H1 (cell line): ENCODE data around the gene UFSP2. TPM values are rescaled to one million over a fixed set of nuclear protein-coding genes. Genes with fewer than 3 reads are reported as not detected.

Source experiments
- CTCF ChIA-PET: fragments of 300-600 bp; sonication (Branson Sonifier 250); formaldehyde crosslinking; loops from one replicate; lab custom pipeline; 2021; ENCODE audit not compliant: partially characterized antibody; lab: Charles Lee
- POLR2A ChIA-PET: fragments of 300-600 bp; sonication (Branson Sonifier 250); formaldehyde crosslinking; loops from one replicate; lab custom pipeline; 2021; ENCODE audit warnings: inconsistent platforms; ENCODE audit not compliant: partially characterized antibody; lab: Charles Lee
- DNase-seq, 2 experiments: peaks; one replicate each; pipeline versions ENCODE4 v3.0.0 to v3.0.0-alpha.2; 2010 to 2022; ENCODE audit warnings: low spot score in 2 of 2, low read depth in 1 of 2, mixed read lengths in 1 of 2
- FAIRE-seq: peaks from 2 replicates; lab custom pipeline; 2011; peaks lifted over from hg19 to GRCh38; lab: Jason Lieb, UNC
- H2AFZ ChIP-seq: 2 replicates; pipeline ENCODE4 v1.8.1; 2012; ENCODE audit warnings: low read length, inconsistent platforms
- H2AK5ac ChIP-seq: 2 replicates; pipeline ENCODE4 v1.6.1; 2013; ENCODE audit warnings: low read depth, low read length
- H2BK120ac ChIP-seq: replicated peaks from 2 replicates; pipeline ENCODE3; 2013; ENCODE audit warnings: low read depth, low read length, inconsistent platforms
- H2BK12ac ChIP-seq: 2 replicates; pipeline ENCODE4 v1.6.1; 2013; ENCODE audit warnings: low read depth, low read length
- H2BK15ac ChIP-seq: 2 replicates; pipeline ENCODE4 v1.6.1; 2013; ENCODE audit warnings: low read length
- H2BK20ac ChIP-seq: 2 replicates; pipeline ENCODE4 v1.6.1; 2013; ENCODE audit warnings: low read length
- H2BK5ac ChIP-seq: 2 replicates; pipeline ENCODE4 v1.6.1; 2013; ENCODE audit warnings: low read depth, low read length
- H3K14ac ChIP-seq: 2 replicates; pipeline ENCODE4 v1.6.1; 2013; ENCODE audit warnings: inconsistent platforms; ENCODE audit not compliant: insufficient read length
- H3K18ac ChIP-seq: 2 replicates; pipeline ENCODE4 v1.6.1; 2013; ENCODE audit warnings: low read length; ENCODE audit errors: extremely low read depth
- H3K23ac ChIP-seq: 2 replicates; pipeline ENCODE4 v1.6.1; 2013; ENCODE audit warnings: inconsistent platforms; ENCODE audit not compliant: insufficient read length
- H3K23me2 ChIP-seq: 2 replicates; pipeline ENCODE4 v1.6.1; 2013; ENCODE audit warnings: low read depth, low read length
- H3K27ac ChIP-seq: 2 replicates; pipeline ENCODE4 v1.6.1; 2011; ENCODE audit warnings: low read depth, low read length, inconsistent platforms
- H3K27me3 ChIP-seq, 4 experiments: replicated peaks in 1 of 4; 1 replicate in 1 of 4; 2 replicates in 3 of 4; pipeline versions ENCODE4 v1.6.1 to v1.8.1; 2011 to 2013; ENCODE audit warnings: low read length in 3 of 4, mild to moderate bottlenecking in 3 of 4, inconsistent platforms in 2 of 4, mixed read lengths in 2 of 4, moderate library complexity in 1 of 4; ENCODE audit not compliant: control insufficient read depth in 3 of 4, insufficient read depth in 3 of 4; ENCODE audit errors: extremely low read depth in 1 of 4
- H3K36me3 ChIP-seq, 4 experiments: 2 replicates each; pipeline versions ENCODE4 v1.6.1 to v1.8.1; 2011 to 2013; ENCODE audit warnings: mild to moderate bottlenecking in 4 of 4, low read length in 3 of 4, moderate library complexity in 2 of 4, control low read depth in 1 of 4, inconsistent platforms in 1 of 4; ENCODE audit not compliant: insufficient read depth in 4 of 4, control insufficient read depth in 2 of 4
- H3K4ac ChIP-seq: replicated peaks from 2 replicates; pipeline ENCODE3; 2013; ENCODE audit warnings: low read length, low read depth, mixed read lengths, inconsistent platforms; ENCODE audit not compliant: insufficient read length
- H3K4me1 ChIP-seq, 4 experiments: replicated peaks in 1 of 4; 1 replicate in 1 of 4; 2 replicates in 3 of 4; pipeline versions ENCODE4 v1.6.1 to v1.8.1; 2011 to 2013; ENCODE audit warnings: low read length in 3 of 4, inconsistent platforms in 2 of 4, mixed read lengths in 1 of 4; ENCODE audit not compliant: insufficient read depth in 4 of 4, control insufficient read depth in 3 of 4
- H3K4me2 ChIP-seq, 2 experiments: 2 replicates each; pipeline versions ENCODE4 v1.6.1 to v1.8.1; 2011 to 2013; ENCODE audit warnings: low read depth in 2 of 2, low read length in 2 of 2, control low read depth in 1 of 2, inconsistent platforms in 1 of 2, mild to moderate bottlenecking in 1 of 2; ENCODE audit not compliant: insufficient read depth in 1 of 2
- H3K4me3 ChIP-seq, 4 experiments: fragments of 200-600, 300-600 bp in 1 of 4; sonication (generic), shearing (Covaris generic), sonication (Bioruptor Twin) in 1 of 4; 2 replicates each; pipeline versions ENCODE4 v1.5.1 to v1.8.1; 2011 to 2016; ENCODE audit warnings: low read length in 4 of 4, low read depth in 3 of 4, control low read depth in 2 of 4, inconsistent platforms in 2 of 4, mild to moderate bottlenecking in 2 of 4, mixed read lengths in 1 of 4, moderate library complexity in 1 of 4; ENCODE audit not compliant: insufficient read depth in 2 of 4; ENCODE audit errors: extremely low read depth in 1 of 4
- H3K56ac ChIP-seq: replicated peaks from 2 replicates; pipeline ENCODE3; 2013; ENCODE audit warnings: low read depth, mild to moderate bottlenecking, mixed read lengths, low read length, inconsistent platforms; ENCODE audit not compliant: insufficient read length
- H3K79me1 ChIP-seq: 2 replicates; pipeline ENCODE4 v1.6.1; 2013; ENCODE audit warnings: low read depth, low read length, control low read depth
- H3K79me2 ChIP-seq, 2 experiments: 2 replicates each; pipeline versions ENCODE4 v1.6.1 to v1.8.1; 2012 to 2013; ENCODE audit warnings: low read length in 2 of 2, mild to moderate bottlenecking in 2 of 2, inconsistent platforms in 1 of 2; ENCODE audit not compliant: insufficient read depth in 2 of 2, control insufficient read depth in 1 of 2
- H3K9ac ChIP-seq, 4 experiments: replicated peaks in 1 of 4; 1 replicate in 1 of 4; 2 replicates in 3 of 4; pipeline versions ENCODE4 v1.6.1 to v1.8.1; 2011 to 2013; ENCODE audit warnings: low read depth in 3 of 4, low read length in 3 of 4, control low read depth in 2 of 4, mild to moderate bottlenecking in 2 of 4, moderate library complexity in 2 of 4, inconsistent platforms in 1 of 4; ENCODE audit errors: extremely low read depth in 1 of 4
- H3K9me3 ChIP-seq, 2 experiments: 2 replicates each; pipeline versions ENCODE4 v1.6.1 to v1.8.1; 2012 to 2013; ENCODE audit warnings: mild to moderate bottlenecking in 2 of 2, moderate library complexity in 2 of 2, control low read depth in 1 of 2, inconsistent platforms in 1 of 2, low read depth in 1 of 2, low read length in 1 of 2, mixed read lengths in 1 of 2; ENCODE audit not compliant: insufficient read depth in 2 of 2
- H4K20me1 ChIP-seq, 2 experiments: replicated peaks in 1 of 2; 2 replicates each; pipeline versions ENCODE3 to v1.8.1; 2011 to 2013; ENCODE audit warnings: inconsistent platforms in 2 of 2, low read length in 2 of 2, mild to moderate bottlenecking in 1 of 2; ENCODE audit not compliant: insufficient read depth in 2 of 2, control insufficient read depth in 1 of 2
- H4K5ac ChIP-seq: 2 replicates; pipeline ENCODE4 v1.6.1; 2013; ENCODE audit warnings: low read length, low read depth, mixed read lengths, inconsistent platforms; ENCODE audit not compliant: insufficient read length
- H4K8ac ChIP-seq: 2 replicates; pipeline ENCODE4 v1.8.0; 2013; ENCODE audit warnings: mild to moderate bottlenecking, moderate library complexity, low read length, inconsistent platforms; ENCODE audit not compliant: insufficient read depth; ENCODE audit errors: extremely low read depth
- H4K91ac ChIP-seq: replicated peaks from 2 replicates; pipeline ENCODE3; 2013; ENCODE audit warnings: low read length, mixed read lengths, inconsistent platforms; ENCODE audit not compliant: insufficient read length
- ASH2L ChIP-seq: fragments of 200-600, 300-600 bp; sonication (generic); IDR thresholded peaks from one replicate; pipeline ENCODE4 v1.7.1; 2017; ENCODE audit warnings: low read length
- CBX8 ChIP-seq: fragments of 300-800, 300-1000 bp; sonication (generic); IDR thresholded peaks from 2 replicates; pipeline ENCODE4 v1.7.1; 2016; ENCODE audit warnings: low read depth, low read length, borderline replicate concordance
- CTBP2 ChIP-seq: IDR thresholded peaks from 2 replicates; pipeline ENCODE4 v1.7.0; 2011; ENCODE audit warnings: borderline replicate concordance, mild to moderate bottlenecking, moderate library complexity, mixed read lengths, low read length; ENCODE audit not compliant: insufficient read depth, insufficient read length
- EGR1 ChIP-seq: IDR thresholded peaks from 2 replicates; pipeline ENCODE4 v1.6.1; 2011; ENCODE audit warnings: low read depth, low read length, borderline replicate concordance
- FOSL1 ChIP-seq: IDR thresholded peaks from 2 replicates; pipeline ENCODE4 v1.6.1; 2011; ENCODE audit warnings: mild to moderate bottlenecking, low read depth, low read length, moderate library complexity; ENCODE audit not compliant: insufficient read depth
- HDAC6 ChIP-seq: IDR thresholded peaks from one replicate; pipeline ENCODE4 v1.7.1; 2012; ENCODE audit warnings: low read depth, mild to moderate bottlenecking, inconsistent platforms, low read length, moderate library complexity
- MAFK ChIP-seq: IDR thresholded peaks from 2 replicates; pipeline ENCODE4 v1.6.1; 2012; ENCODE audit warnings: low read depth, mild to moderate bottlenecking, improper control_type of control experiment, low read length
- SIRT6 ChIP-seq: IDR thresholded peaks from one replicate; pipeline ENCODE4 v1.7.1; 2012; ENCODE audit warnings: low read length, inconsistent platforms
- WGBS, 2 experiments: shearing (Covaris generic) in 1 of 2; methylation state at CpG; one replicate each; pipeline versions ENCODE4 v1.1.6 to v1.1.7; 2013 to 2015; ENCODE audit warnings: low lambda C conversion rate in 2 of 2, mixed read lengths in 2 of 2, inconsistent platforms in 1 of 2, low coverage in 1 of 2, missing lambda C conversion rate in 1 of 2; ENCODE audit not compliant: insufficient replicate concordance in 2 of 2, insufficient coverage in 1 of 2, insufficient read length in 1 of 2; ENCODE audit errors: extremely low coverage in 1 of 2, missing lambda C conversion rate in 1 of 2; 5-methylcytosine and 5-hydroxymethylcytosine counted together
- polyA plus RNA-seq, 7 experiments: library from polyadenylated mRNA; depleted of rRNA in 3 of 7; stranded (reverse) in 5 of 7; unstranded in 2 of 7; fragments of >200 nt in 5 of 7; fragments of 200-250 nt in 2 of 7; gene quantifications; 1 replicate in 5 of 7; 2 replicates in 1 of 7; 4 replicates in 1 of 7; pipeline versions ENCODE4 v1.2.1 to v1.2.3, GENCODE V29; 2011 to 2013; ENCODE audit warnings: missing spikeins in 2 of 7, mixed read lengths in 2 of 7
- total RNA-seq: library from RNA; stranded (reverse); fragmentation: NEBNext Ultra II Directional; extraction: Animal tissue kit (Norgen Biotek cat#: 25700); gene quantifications from 2 replicates; pipeline ENCODE4 v1.2.1, GENCODE V29; 2021

Gene UFSP2
- total and polyA plus RNA-seq, 2 of the 8 experiments (the other 6 are each of a cell fraction or from before 2014, with no cell fraction given), result 22.9 to 26.0 TPM

DNA sequence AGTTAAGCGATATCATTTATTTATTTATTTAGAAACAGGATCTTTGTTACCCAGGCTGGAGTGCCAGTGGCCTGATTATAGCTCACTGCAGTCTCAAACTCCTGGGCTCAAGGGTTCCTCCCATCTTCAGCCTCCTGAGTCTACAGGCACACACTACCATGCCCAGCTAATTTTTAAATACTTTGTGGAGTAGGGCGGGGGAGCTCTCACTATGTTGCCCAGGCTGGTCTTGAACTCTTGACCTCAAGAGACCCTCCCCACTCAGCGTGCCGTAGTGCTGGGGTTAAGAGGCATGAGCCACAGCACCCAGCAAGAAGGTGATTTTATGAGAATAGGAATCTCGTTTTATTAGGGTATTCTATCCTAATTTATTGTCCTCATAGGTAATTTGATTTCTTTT is 3.9 kb upstream of the UFSP2 start:
- Histone ChIP-seq H3K56ac (no peak overlapping the region), H3K4me1 (peaks cover 0 to 4% (median 2%) of the 10 kb centered on the region in 4 experiments; a peak in 3 of 7 replicates), H3K4ac (no peak overlapping the region), H3K9me3 (no peaks in the 10 kb centered on the region), H3K23me2 (peaks cover 9% of the 10 kb centered on the region), H4K8ac (no peak overlapping the region), H3K27ac (no peak overlapping the region), H3K27me3 (no peaks in the 10 kb centered on the region), H2BK15ac (no peak overlapping the region), H3K23ac (no peak overlapping the region), H3K4me2 (no peak overlapping the region), H2BK12ac (no peak overlapping the region), H2AFZ (no peak overlapping the region), H3K79me2 (peaks cover 4 to 5% of the 10 kb centered on the region in 2 experiments; a peak in 2 of 4 replicates)
- WGBS, 2 experiments, result 77% methylated on average over 5 of the region's 5 CpGs; no CpG with 5 or more reads in 1 of the 2 experiments
- TF ChIP-seq FOSL1 (no peak), CBX8 (no peak), EGR1 (no peak), ASH2L (no peak), HDAC6 (no peak), MAFK (no peak), CTBP2 (no peak), SIRT6 (no peak)
- TF ChIP-seq, all 59 proteins: peak for 0
- Histone ChIP-seq H2BK5ac (no peak overlapping the region), H3K36me3 (no peaks in the 10 kb centered on the region), H3K79me1 (no peaks in the 10 kb centered on the region), H4K91ac (no peak overlapping the region), H3K9ac (no peak overlapping the region), H3K18ac (no peak overlapping the region), H2BK20ac (no peak overlapping the region), H4K20me1 (no peaks in the 10 kb centered on the region), H2AK5ac (no peak overlapping the region), H4K5ac (no peak overlapping the region), H2BK120ac (no peak overlapping the region), H3K4me3 (no peak overlapping the region), H3K14ac (no peak overlapping the region)
- CTCF ChIA-PET, result interaction anchor here (0.6 to 2.4 kb wide), 2 partner anchors 18 to 294 kb away, joined by 3 to 10 read pairs; no protein-coding TSS in a partner anchor
- POLR2A ChIA-PET, result no interaction called here
- DNase-seq, result no peak
- no peak for FAIRE-seq
